K562 (cell line): ENCODE results near the gene AGAP1. TPM values are rescaled to one million over a fixed set of nuclear protein-coding genes. Genes with fewer than 3 reads are reported as not detected.

ENCODE experiments used
- ATAC-seq: fragments of 200-7000 bp; cut with Tn5 transposase; 3 replicates; pipeline ENCODE4 v1.9.1; 2020; ENCODE audit warnings: moderate library complexity
- BruUV-seq: library from RNA; stranded (reverse); fragments of 400-500 nt; replicated peaks from 2 replicates; lab custom pipeline; 2021; lab: Mats Ljungman, UMichigan
- CTCF ChIA-PET: fragments of 300-600 bp; formaldehyde crosslinking; extraction: SDS; loops from one replicate; lab custom pipeline; 2021; ENCODE audit warnings: low intra/inter-chr PET ratio; lab: Yijun Ruan, JAX
- POLR2A ChIA-PET: fragments of 300-600, 350-650 bp; sonication (Branson Sonifier 250); formaldehyde crosslinking; extraction: SDS; loops from one replicate; lab custom pipeline; 2021; ENCODE audit warnings: antibody characterized with exemption, inconsistent platforms; lab: Yijun Ruan, JAX
- DNase-seq, 4 experiments: peaks; one replicate each; pipeline versions ENCODE4 v3.0.0 to v3.0.0-alpha.2; 2011 to 2018; ENCODE audit warnings: low spot score in 3 of 4, mixed read lengths in 3 of 4; ENCODE audit errors: extremely low read depth in 1 of 4
- FAIRE-seq: peaks from 2 replicates; lab custom pipeline; 2011; peaks lifted over from hg19 to GRCh38; lab: Jason Lieb, UNC
- H2AFZ ChIP-seq: 2 replicates; pipeline ENCODE4 v1.6.0; 2011; ENCODE audit warnings: low read depth, low read length, control low read depth, inconsistent platforms
- H3K27ac ChIP-seq: fragments of 200-600 bp; 3 replicates; pipeline ENCODE4 v1.8.0; 2011; ENCODE audit warnings: low read depth, mild to moderate bottlenecking, control low read depth, inconsistent platforms, low read length, moderate library complexity, mixed read lengths; ENCODE audit errors: extremely low read depth
- H3K27me3 ChIP-seq, 2 experiments: fragments of 300-600 bp in 1 of 2; 2 replicates in 1 of 2; 3 replicates in 1 of 2; pipeline versions ENCODE4 v1.6.0 to v1.8.0; 2011; ENCODE audit warnings: inconsistent platforms in 2 of 2, low read length in 2 of 2, mild to moderate bottlenecking in 1 of 2, mixed read lengths in 1 of 2, moderate library complexity in 1 of 2; ENCODE audit not compliant: control insufficient read depth in 2 of 2, insufficient read depth in 2 of 2
- H3K36me3 ChIP-seq: fragments of 300-600 bp; 3 replicates; pipeline ENCODE4 v1.8.0; 2011; ENCODE audit warnings: mild to moderate bottlenecking, low read length, inconsistent platforms; ENCODE audit not compliant: control insufficient read depth, insufficient read depth
- H3K4me1 ChIP-seq, 2 experiments: fragments of 200-600 bp in 1 of 2; replicated peaks in 1 of 2; 2 replicates in 1 of 2; 3 replicates in 1 of 2; pipeline versions ENCODE4 v1.5.1 to v1.8.0; 2011; ENCODE audit warnings: inconsistent platforms in 2 of 2, low read length in 2 of 2, mild to moderate bottlenecking in 1 of 2, mixed read lengths in 1 of 2, moderate library complexity in 1 of 2; ENCODE audit not compliant: control insufficient read depth in 2 of 2, insufficient read depth in 2 of 2
- H3K4me2 ChIP-seq: 2 replicates; pipeline ENCODE4 v1.6.1; 2011; ENCODE audit warnings: low read length, control low read depth, inconsistent platforms, mixed read lengths; ENCODE audit not compliant: insufficient read depth
- H3K4me3 ChIP-seq: fragments of 200-600 bp; sonication (generic), shearing (Covaris generic); 2 replicates; pipeline ENCODE4 v1.5.1; 2016; ENCODE audit warnings: control low read depth, inconsistent platforms
- H3K79me2 ChIP-seq: fragments of 200-600 bp; 3 replicates; pipeline ENCODE4 v1.8.0; 2011; ENCODE audit warnings: low read length, inconsistent platforms; ENCODE audit not compliant: control insufficient read depth, insufficient read depth
- H3K9ac ChIP-seq, 2 experiments: 2 replicates each; pipeline versions ENCODE4 v1.6.0 to v1.6.1; 2011; ENCODE audit warnings: low read depth in 2 of 2, low read length in 2 of 2, control low read depth in 1 of 2, inconsistent platforms in 1 of 2, mild to moderate bottlenecking in 1 of 2, mixed read lengths in 1 of 2; ENCODE audit not compliant: insufficient read depth in 1 of 2
- H3K9me1 ChIP-seq: one replicate; pipeline ENCODE4 v1.6.0; 2011; ENCODE audit warnings: inconsistent platforms, mild to moderate bottlenecking, low read length, moderate library complexity; ENCODE audit not compliant: control insufficient read depth, insufficient read depth
- H3K9me3 ChIP-seq: replicated peaks from 2 replicates; pipeline ENCODE4 v1.5.1; 2011; ENCODE audit warnings: low read depth, low read length, inconsistent platforms; ENCODE audit not compliant: control insufficient read depth, insufficient read depth
- H4K20me1 ChIP-seq: replicated peaks from 2 replicates; pipeline ENCODE4 v1.6.1; 2011; ENCODE audit warnings: low read length, inconsistent platforms, mixed read lengths; ENCODE audit not compliant: control insufficient read depth, insufficient read depth
- BDP1 ChIP-seq: IDR thresholded peaks from 3 replicates; pipeline ENCODE4 v1.6.1; 2011; ENCODE audit not compliant: insufficient read length, insufficient read depth
- CBX8 ChIP-seq: fragments of 200-600 bp; sonication (generic); IDR thresholded peaks from 2 replicates; pipeline ENCODE4 v1.6.1; 2012; ENCODE audit warnings: borderline replicate concordance, mixed run types, low read depth, mild to moderate bottlenecking, moderate library complexity, mixed read lengths, low read length, control low read depth, inconsistent platforms; ENCODE audit not compliant: poor library complexity, severe bottlenecking; ENCODE audit errors: extremely low read depth
- CSDE1 ChIP-seq, 2 experiments: fragments of 450-650 bp; IDR thresholded peaks; 2 replicates each; pipeline ENCODE4 v1.6.1; 2016; ENCODE audit warnings: mild to moderate bottlenecking in 1 of 2
- EHMT2 ChIP-seq: fragments of 450-650 bp; IDR thresholded peaks from 2 replicates; pipeline ENCODE4 v1.6.1; 2018; ENCODE audit warnings: antibody characterized with exemption
- GABPA ChIP-seq: fragments of 200-800 bp; sonication (Bioruptor generic); conservative IDR thresholded peaks from 2 replicates; pipeline ENCODE4 v1.6.1; 2016; ENCODE audit warnings: low read depth, missing genetic modification characterization, missing compliant biosample characterization
- GTF2F1 ChIP-seq: IDR thresholded peaks from 2 replicates; pipeline ENCODE4 v1.6.1; 2011; ENCODE audit warnings: low read depth, low read length, improper control_type of control experiment
- HNRNPH1 ChIP-seq: fragments of 200-400 bp; formaldehyde crosslinking; optimal IDR thresholded peaks from 2 replicates; pipeline ENCODE3; 2017; ENCODE audit warnings: low read depth, mild to moderate bottlenecking, low read length, moderate library complexity
- MBD2 ChIP-seq: sonication (generic); IDR thresholded peaks from 2 replicates; pipeline ENCODE4 v1.6.1; 2016; ENCODE audit warnings: low read depth, borderline replicate concordance
- NCOA1 ChIP-seq: fragments of 450-650 bp; IDR thresholded peaks from 2 replicates; pipeline ENCODE4 v1.6.1; 2016; ENCODE audit warnings: low read depth
- NFYB ChIP-seq: IDR thresholded peaks from 2 replicates; pipeline ENCODE4 v1.6.1; 2011; ENCODE audit warnings: mild to moderate bottlenecking, moderate library complexity; ENCODE audit not compliant: insufficient read length; ENCODE audit errors: extremely low read depth
- PTBP1 ChIP-seq: fragments of 200-400 bp; formaldehyde crosslinking; IDR thresholded peaks from 2 replicates; pipeline ENCODE4 v1.6.1; 2017; ENCODE audit warnings: low read depth, low read length
- SAFB ChIP-seq: fragments of 200-400 bp; formaldehyde crosslinking; IDR thresholded peaks from 2 replicates; pipeline ENCODE4 v1.6.1; 2017; ENCODE audit warnings: low read depth, low read length, borderline replicate concordance
- SOX6 ChIP-seq: fragments of 450-650 bp; IDR thresholded peaks from 2 replicates; pipeline ENCODE4 v1.6.1; 2014; ENCODE audit warnings: mild to moderate bottlenecking
- TARDBP ChIP-seq: fragments of 450-650 bp; IDR thresholded peaks from 2 replicates; pipeline ENCODE4 v1.6.1; 2016
- TEAD2 ChIP-seq: fragments of 450-650 bp; IDR thresholded peaks from 2 replicates; pipeline ENCODE4 v1.6.1; 2016; ENCODE audit warnings: missing genetic modification characterization, control low read depth, missing compliant biosample characterization
- UBTF ChIP-seq, 2 experiments: IDR thresholded peaks; 2 replicates each; pipeline ENCODE4 v1.6.1; 2012; ENCODE audit warnings: improper control_type of control experiment in 2 of 2, low read depth in 2 of 2, low read length in 2 of 2, borderline replicate concordance in 1 of 2
- XRCC5 ChIP-seq: fragments of 200-400 bp; formaldehyde crosslinking; IDR thresholded peaks from 2 replicates; pipeline ENCODE4 v1.6.1; 2017; ENCODE audit warnings: low read depth, mild to moderate bottlenecking, low read length
- ZNF586 ChIP-seq: fragments of 450-650 bp; formaldehyde crosslinking; conservative IDR thresholded peaks from 2 replicates; pipeline ENCODE4 v1.4.0; 2020; ENCODE audit warnings: mild to moderate bottlenecking, moderate library complexity
- ZNF699 ChIP-seq: fragments of 250-450 bp; sonication (Bioruptor Pico); IDR thresholded peaks from 2 replicates; pipeline ENCODE4 v1.8.0; 2021; ENCODE audit warnings: mild to moderate bottlenecking, moderate library complexity; ENCODE audit not compliant: insufficient replicate concordance
- WGBS: fragments of 100-300 bp; shearing (Covaris generic); methylation state at CpG from one replicate; pipeline ENCODE4 v1.1.6; 2016; ENCODE audit warnings: low coverage, mixed read lengths; ENCODE audit not compliant: insufficient coverage; ENCODE audit errors: missing lambda C conversion rate; 5-methylcytosine and 5-hydroxymethylcytosine counted together
- in situ Hi-C: fragments of 300-500 bp; cut with MboI; formaldehyde crosslinking; loops from 4 replicates; pipeline ENCODE4 v1.15.0; 2018; ENCODE audit warnings: inconsistent platforms, mixed read lengths
- intact Hi-C: fragments of 100-400 bp; cut with micrococcal nuclease; formaldehyde crosslinking; loops from 2 replicates; pipeline ENCODE4 v1.14.2; 2022
- polyA plus RNA-seq, 8 experiments: library from polyadenylated mRNA; depleted of rRNA in 4 of 8; stranded (reverse) in 5 of 8; unstranded in 3 of 8; fragments of >200 nt; fragmentation: Nextera tagmentation in 2 of 8; fragmentation: Illumina TruSeq in 1 of 8; extraction: Ambion mirVana in 2 of 8; extraction: Trizol in 1 of 8; gene quantifications; 2 replicates each; pipeline versions ENCODE4 v1.2.1 to v1.2.3, GENCODE V29; 2011 to 2014; ENCODE audit warnings: inconsistent platforms in 1 of 8, missing spikeins in 1 of 8
- total RNA-seq, 7 experiments: library from RNA; depleted of rRNA in 6 of 7; stranded (reverse); fragments of >200 nt in 6 of 7; fragmentation: Illumina TruSeq in 2 of 7; extraction: Trizol in 2 of 7; gene quantifications; 2 replicates each; pipeline versions ENCODE4 v1.2.1 to v1.2.3, GENCODE V29; 2011 to 2021; ENCODE audit warnings: low replicate concordance in 1 of 7
- TF ChIP-seq, protein P1 (sequence below), 2 experiments: fragments of 450-650 bp in 1 of 2; sonication (generic) in 1 of 2; formaldehyde crosslinking; conservative IDR thresholded peaks; 2 replicates each; pipeline versions ENCODE4 v1.4.0 to v1.8.1; 2020 to 2022; ENCODE audit warnings: mild to moderate bottlenecking in 1 of 2, missing genetic modification reagents in 1 of 2

AGAP1 gene
- total and polyA plus RNA-seq, 9 of the 15 experiments (the other 6 are each of a cell fraction or from before 2014, with no cell fraction given): 1.3 to 24.0 (median 10.6) TPM

- Histone ChIP-seq H3K4me3 (no peak overlapping the region), H3K4me1 (no peaks in the 10 kb centered on the region; a peak in 1 of 5 replicates), H3K4me2 (no peak overlapping the region), H3K36me3 (no peaks in the 10 kb centered on the region), H2AFZ (no peak overlapping the region), H3K9ac (no peak overlapping the region), H3K27me3 (no peaks in the 10 kb centered on the region), H3K9me1 (no peaks in the 10 kb centered on the region), H3K79me2 (no peaks in the 10 kb centered on the region), H3K9me3 (no peaks in the 10 kb centered on the region), H4K20me1 (no peaks in the 10 kb centered on the region), H3K27ac (no peak overlapping the region)
- POLR2A ChIA-PET: interaction anchor here (0.7 kb wide), 2 partner anchors 8 to 12 kb away, joined by 3 read pairs; no protein-coding TSS in a partner anchor
- no peak for FAIRE-seq
- intact Hi-C loops (no loop called here), in situ Hi-C loops (no loop called here)
- WGBS: 85% methylated on average over 4 of the region's 8 CpGs
- no peak for TF ChIP-seq ZNF586 (CRISPR knock-in tag)
- TF ChIP-seq TARDBP: no peak
- TF ChIP-seq GABPA: no peak
- TF ChIP-seq EHMT2: no peak
- TF ChIP-seq SAFB: no peak
- no peak for TF ChIP-seq NFYB
- TF ChIP-seq UBTF (IDR thresholded peaks at IDR 0.05; ENCODE audit: borderline replicate concordance in 1 of 2, low read depth in 2 of 2, low read length in 2 of 2): no peak
- TF ChIP-seq SOX6: no peak
- TF ChIP-seq BDP1: no peak
- TF ChIP-seq, protein P1, sequence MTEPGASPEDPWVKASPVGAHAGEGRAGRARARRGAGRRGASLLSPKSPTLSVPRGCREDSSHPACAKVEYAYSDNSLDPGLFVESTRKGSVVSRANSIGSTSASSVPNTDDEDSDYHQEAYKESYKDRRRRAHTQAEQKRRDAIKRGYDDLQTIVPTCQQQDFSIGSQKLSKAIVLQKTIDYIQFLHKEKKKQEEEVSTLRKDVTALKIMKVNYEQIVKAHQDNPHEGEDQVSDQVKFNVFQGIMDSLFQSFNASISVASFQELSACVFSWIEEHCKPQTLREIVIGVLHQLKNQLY (CRISPR knock-in tag; conservative IDR thresholded peaks at IDR 0.05): no peak
- TF ChIP-seq CSDE1 (IDR thresholded peaks at IDR 0.05): no peak
- TF ChIP-seq XRCC5: no peak
- TF ChIP-seq HNRNPH1: no peak
- TF ChIP-seq MBD2: no peak
- TF ChIP-seq ZNF699: no peak
- no peak for TF ChIP-seq GTF2F1
- no peak for TF ChIP-seq NCOA1
- no peak for TF ChIP-seq CBX8
- no peak for TF ChIP-seq PTBP1
- TF ChIP-seq TEAD2 (tag): no peak
- no peak for DNase-seq
- CTCF ChIA-PET: no interaction called here
- ATAC-seq: no peak
- BruUV-seq: TSS peak; percentile 41
Observed at GRCh38 chr2:236082061-236082460, 588.2 kb downstream of the AGAP1 start.
